GM18505 (cell line): ENCODE measurements around the gene ACSM3.
"Not testable (repeated sequence)": the region's sequence is repeated elsewhere in the genome, so short reads cannot be mapped to it uniquely, and the experiment has no call there.

Experiments used
- ATAC-seq: cut with Tn5 transposase; IDR thresholded peaks from one replicate; pipeline ENCODE4 v1.9.1; 2021; ENCODE audit not compliant: unreplicated experiment
- POLR2A ChIP-seq: IDR thresholded peaks from 4 replicates; pipeline ENCODE4 v1.6.1; 2011; ENCODE audit warnings: borderline replicate concordance; ENCODE audit not compliant: insufficient read depth, insufficient read length; ENCODE audit errors: extremely low read depth

Gene ACSM3

DNA sequence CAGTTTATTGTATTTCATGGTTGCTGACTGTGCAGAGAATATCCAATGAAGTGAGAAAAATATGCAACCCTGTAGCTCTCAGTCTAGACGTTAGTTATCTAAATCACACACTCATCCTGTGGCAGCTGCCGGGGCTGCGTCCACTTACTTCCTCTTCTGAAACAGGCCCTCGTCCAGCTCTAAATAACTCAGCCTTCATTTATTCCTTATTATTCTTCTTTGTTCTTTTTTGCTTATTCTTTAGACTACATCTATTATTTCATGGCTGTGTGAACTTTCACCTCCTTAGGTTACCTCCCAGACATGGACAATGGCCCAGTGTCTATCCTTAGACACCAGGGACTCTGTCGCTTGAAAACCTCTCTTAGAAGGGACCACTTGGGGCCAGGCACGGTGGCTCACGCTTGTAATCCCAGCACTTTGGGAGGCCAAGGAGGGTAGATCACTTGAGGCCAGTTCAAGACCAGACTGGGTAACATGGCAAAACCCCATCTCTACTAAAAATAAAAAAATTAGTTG lies 18.8 kb upstream of the ACSM3 start:
- TF ChIP-seq POLR2A: no peak
- no peak for ATAC-seq

GRCh38 chr16:20746461-20746860 lies 17.4 kb upstream of the ACSM3 start:
- ATAC-seq: no peak
- TF ChIP-seq POLR2A: no peak

DNA sequence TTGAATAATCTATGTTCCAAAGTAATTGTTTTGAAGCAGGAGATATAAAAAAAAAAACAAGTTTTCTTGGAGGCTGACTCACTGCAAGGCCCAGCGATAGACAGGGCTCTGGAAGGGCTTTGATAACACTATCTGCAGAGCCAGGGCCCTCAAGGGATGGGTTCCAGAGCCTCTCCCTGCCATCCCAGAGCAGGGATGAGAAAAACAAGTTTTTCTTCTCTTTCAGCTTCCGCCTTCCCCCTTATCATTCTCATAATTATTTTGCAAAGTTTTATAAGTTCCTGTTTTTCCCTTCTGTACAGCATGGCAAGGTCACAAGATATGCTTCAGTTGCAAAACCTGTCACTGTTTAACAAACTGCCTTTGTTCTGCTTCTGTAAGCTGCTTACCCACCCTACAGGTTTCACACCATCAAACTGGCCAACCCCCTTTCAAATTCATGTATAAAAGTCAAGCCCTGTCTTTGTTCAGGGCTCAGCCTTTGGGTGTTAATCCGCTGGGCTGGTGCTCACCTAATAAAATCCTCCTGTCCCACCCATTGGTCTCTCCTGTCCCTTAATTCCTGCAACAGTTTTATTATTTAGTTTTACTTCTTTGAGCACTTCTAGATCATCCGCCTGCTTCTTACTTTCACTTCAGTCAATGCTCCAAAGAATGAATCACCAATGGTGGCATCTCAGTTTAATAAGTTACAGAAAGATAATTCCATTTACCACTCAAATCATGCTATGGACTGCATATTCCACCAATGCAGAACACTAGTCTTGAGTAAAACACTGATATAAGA lies 16.6 kb upstream of the ACSM3 start:
- no peak for TF ChIP-seq POLR2A
- ATAC-seq: no peak

DNA sequence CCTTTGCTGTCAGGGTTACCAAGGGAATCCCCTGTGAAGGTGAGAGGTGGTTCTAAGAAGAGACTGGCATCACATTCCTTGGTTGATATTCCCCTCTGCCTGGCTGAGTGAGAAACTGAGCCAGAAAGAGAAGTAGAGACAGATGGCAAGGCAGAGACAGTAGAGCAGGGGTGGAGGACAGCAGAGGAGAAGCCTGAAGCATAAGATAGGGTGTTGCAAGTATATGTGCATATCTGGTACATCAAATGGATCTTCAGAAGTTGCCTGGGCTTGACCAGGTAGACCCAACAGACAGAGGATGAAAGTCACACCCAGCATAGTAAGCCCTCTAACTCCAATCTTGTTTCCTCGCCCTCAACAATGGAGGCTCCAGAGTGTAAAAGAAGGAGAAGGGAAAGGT lies 14.3 kb upstream of the ACSM3 start:
- ATAC-seq: no peak
- TF ChIP-seq POLR2A: no peak

- no peak for ATAC-seq
- no peak for TF ChIP-seq POLR2A
These were observed 13.3 kb upstream of the ACSM3 start for GRCh38 chr16:20750558-20750957.

GRCh38 chr16:20753727-20754126 lies 10.1 kb upstream of the ACSM3 start:
- TF ChIP-seq POLR2A: no peak
- ATAC-seq: no peak

- no peak for TF ChIP-seq POLR2A
These were observed 8.6 kb upstream of the ACSM3 start for GRCh38 chr16:20755238-20755637.

GRCh38 chr16:20755799-20756198 lies 8.0 kb upstream of the ACSM3 start:
- ATAC-seq: not testable (repeated sequence)

More at GRCh38 chr16:20755238-20755637, 8.6 kb upstream of the ACSM3 start:
- ATAC-seq: no peak

DNA sequence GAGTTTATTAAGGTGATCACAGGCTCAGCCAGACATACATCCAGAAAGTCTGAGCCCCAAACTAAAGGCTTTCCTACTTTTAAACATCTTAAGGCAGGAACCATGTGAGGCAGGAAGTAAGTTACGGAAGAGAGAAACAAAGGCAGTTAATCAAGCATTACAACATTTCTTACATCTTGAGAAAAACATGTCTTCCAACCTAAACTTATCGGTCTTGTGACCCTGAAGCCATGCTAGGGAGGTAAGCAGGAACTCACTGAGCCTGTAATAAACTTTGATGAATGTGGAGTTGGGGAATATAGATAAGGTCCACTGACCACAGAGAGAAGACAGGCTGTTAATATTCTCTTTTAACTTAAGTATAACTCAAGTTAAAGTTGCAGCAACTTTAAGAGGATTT lies 3.5 kb upstream of the ACSM3 start:
- no peak for TF ChIP-seq POLR2A
- no peak for ATAC-seq

DNA sequence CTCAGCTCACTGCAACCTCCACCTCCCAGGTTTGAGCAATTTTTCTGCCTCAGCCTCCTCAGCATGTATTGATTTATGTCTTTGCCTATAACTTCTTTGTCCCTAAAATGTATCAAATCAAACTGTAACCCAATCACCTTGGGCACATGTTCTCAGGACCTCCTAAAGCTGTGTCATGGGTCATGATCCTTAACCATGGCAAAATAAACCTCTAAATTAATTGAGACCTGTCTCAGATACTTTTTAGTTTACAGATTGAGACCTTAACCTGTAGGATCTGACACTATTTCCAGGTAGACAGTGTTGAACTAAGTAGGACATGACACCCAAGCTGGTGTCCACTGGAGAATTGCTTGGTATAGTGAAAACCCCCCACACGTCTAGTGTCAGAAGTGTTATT lies 2.6 kb upstream of the ACSM3 start:
- TF ChIP-seq POLR2A: no peak
- no peak for ATAC-seq

GRCh38 chr16:20762404-20763123 lies 1.2 kb upstream of the ACSM3 start:
- ATAC-seq: no peak
- TF ChIP-seq POLR2A: no peak

DNA sequence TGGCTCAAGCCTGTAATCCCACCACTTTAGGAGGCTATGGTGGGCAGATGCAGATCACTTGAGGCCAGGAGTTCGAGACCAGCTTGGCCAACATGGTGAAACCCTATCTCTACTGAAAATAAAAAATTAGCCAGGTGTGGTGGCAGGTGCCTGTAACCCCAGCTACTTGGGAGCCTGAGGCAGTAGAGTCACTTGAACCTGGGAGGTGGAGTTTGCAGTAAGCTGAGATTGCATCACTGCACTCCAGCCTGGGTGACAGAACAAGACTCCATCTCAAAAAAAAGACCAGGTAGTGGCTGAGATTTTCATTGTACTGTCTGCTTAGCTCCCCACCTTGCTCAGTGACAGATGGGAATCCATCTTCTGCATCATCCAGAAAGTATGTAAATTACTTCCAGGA lies 634 bp downstream of the ACSM3 start:
- ATAC-seq: not testable (repeated sequence)

DNA sequence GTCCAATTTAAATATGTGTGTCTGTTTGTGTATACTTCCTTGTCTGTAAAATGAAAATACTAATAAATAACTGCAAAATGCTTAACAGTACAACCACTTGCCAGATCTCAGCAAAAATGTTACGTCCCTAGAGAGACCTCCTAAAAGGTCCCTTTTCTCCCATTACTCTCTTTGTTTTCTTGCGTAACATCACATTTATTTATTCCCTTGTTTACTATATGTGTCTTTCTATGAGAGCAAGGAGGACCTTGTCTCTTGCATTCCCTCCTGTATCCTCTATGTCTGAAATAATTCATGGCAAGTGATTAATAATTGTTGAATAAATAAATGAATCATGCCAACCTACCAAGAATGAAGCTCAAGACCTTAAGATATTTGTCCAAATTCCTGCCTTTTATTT lies 1.9 kb downstream of the ACSM3 start:
- no peak for ATAC-seq
- no peak for TF ChIP-seq POLR2A

DNA sequence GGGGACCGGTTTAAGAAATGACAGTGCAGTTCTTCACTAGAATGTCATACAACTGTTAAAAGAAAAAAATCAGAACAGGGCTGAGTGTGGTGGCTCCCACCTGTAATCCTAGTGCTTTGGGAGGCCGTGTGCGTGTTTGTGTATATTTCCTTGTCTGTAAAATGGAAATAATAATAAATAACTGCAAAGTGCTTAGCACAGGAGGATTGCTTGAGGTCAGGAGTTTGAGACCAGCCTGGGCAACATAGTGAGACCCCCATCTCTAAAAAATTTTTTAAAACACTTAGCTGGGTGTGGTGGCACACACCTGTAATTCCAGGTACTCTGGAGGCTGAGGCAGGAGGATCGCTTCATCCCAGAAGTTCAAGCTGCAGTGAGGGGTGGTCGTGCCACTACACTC lies 2.5 kb downstream of the ACSM3 start:
- ATAC-seq: no peak
- no peak for TF ChIP-seq POLR2A

DNA sequence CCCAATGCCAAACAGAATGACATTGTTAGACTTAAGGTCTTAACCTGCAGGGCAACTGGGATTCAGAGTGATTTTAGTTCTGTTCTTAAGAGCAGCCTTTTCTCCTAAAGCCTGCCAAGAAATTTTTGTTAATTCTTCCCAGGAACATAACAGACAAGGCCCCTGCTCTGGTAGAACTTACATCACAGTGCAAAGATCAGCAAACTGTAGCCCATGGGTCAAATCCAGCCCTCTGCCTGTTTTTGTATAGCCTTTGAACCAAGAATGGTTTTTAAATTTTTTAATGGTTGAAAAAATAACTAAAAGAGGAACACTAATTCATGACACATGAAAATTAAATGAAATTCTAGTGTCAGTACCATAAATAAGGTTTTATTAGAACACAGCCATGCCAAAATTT lies 3.8 kb downstream of the ACSM3 start:
- ATAC-seq: no peak

GRCh38 chr16:20768121-20768520 lies 4.3 kb downstream of the ACSM3 start:
- ATAC-seq: no peak
- TF ChIP-seq POLR2A: no peak

More for the DNA sequence above, 3.8 kb downstream of the ACSM3 start:
- TF ChIP-seq POLR2A: no peak
